Measurements from ENCODE around the gene FUCA1.
A peak's percentile ranks its signal among the peaks of the same experiment; 100 is the strongest.

The FUCA1 gene

DNA sequence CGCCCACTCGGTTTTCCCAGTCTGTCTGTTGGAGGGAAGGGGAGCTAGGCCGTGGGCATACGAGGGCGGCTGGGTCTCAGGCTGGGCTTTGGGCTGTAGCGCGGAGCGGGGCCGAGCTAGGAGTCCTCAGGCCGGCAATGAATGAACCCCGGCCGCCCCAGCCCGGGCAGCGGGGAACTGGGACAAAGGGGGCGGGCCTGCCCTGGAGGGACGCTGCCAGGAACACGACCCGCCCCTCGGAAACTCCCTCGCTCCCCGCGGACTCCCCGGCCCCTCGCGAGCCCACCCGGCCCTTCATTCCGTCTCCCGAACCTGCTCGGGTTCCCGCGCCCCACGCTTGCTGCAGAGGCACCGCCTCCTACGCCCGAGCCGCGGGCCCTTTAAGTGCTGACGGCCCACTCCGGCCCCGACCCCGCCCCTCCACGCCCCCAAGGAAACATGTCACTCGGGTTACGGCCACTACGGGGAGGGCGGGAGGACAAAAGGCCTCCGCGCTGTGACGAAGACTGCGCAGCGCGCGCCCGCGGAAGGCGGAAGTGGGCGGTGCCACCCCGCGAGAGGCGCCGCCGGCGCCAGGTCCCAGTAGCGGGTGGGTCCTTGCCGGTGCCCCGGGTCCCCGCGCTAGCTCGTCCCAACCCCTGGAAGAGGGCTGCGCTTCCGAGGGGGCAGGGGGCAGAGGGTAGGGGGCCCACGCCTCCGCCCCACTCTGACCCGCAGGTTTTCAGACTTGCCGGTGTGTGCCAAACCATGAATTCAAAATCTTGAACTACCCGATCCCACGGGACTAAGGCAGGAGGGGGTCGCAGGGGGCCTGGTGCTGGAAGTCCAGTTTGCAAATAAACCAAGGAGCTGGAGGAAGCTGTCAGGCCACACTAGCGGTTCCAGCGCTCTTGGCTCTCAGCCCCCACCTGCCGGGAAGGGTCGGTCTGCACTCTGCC is 67.4 kb downstream of the FUCA1 start, which contains the start of gene GALE:
Gene GALE (minus strand): TSS at position 355 of the 938 bp plus-strand sequence. CDS start 1,747 bp downstream, outside the sequence.
- TF ChIP-seq ZFX (IDR thresholded peaks at IDR 0.05): no peak
- TF ChIP-seq, protein P1, sequence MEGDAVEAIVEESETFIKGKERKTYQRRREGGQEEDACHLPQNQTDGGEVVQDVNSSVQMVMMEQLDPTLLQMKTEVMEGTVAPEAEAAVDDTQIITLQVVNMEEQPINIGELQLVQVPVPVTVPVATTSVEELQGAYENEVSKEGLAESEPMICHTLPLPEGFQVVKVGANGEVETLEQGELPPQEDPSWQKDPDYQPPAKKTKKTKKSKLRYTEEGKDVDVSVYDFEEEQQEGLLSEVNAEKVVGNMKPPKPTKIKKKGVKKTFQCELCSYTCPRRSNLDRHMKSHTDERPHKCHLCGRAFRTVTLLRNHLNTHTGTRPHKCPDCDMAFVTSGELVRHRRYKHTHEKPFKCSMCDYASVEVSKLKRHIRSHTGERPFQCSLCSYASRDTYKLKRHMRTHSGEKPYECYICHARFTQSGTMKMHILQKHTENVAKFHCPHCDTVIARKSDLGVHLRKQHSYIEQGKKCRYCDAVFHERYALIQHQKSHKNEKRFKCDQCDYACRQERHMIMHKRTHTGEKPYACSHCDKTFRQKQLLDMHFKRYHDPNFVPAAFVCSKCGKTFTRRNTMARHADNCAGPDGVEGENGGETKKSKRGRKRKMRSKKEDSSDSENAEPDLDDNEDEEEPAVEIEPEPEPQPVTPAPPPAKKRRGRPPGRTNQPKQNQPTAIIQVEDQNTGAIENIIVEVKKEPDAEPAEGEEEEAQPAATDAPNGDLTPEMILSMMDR (conservative IDR thresholded peaks at IDR 0.05): no peak
- peak within 1 kb of the TSS; percentile 96 for H3K27ac ChIP-seq

DNA sequence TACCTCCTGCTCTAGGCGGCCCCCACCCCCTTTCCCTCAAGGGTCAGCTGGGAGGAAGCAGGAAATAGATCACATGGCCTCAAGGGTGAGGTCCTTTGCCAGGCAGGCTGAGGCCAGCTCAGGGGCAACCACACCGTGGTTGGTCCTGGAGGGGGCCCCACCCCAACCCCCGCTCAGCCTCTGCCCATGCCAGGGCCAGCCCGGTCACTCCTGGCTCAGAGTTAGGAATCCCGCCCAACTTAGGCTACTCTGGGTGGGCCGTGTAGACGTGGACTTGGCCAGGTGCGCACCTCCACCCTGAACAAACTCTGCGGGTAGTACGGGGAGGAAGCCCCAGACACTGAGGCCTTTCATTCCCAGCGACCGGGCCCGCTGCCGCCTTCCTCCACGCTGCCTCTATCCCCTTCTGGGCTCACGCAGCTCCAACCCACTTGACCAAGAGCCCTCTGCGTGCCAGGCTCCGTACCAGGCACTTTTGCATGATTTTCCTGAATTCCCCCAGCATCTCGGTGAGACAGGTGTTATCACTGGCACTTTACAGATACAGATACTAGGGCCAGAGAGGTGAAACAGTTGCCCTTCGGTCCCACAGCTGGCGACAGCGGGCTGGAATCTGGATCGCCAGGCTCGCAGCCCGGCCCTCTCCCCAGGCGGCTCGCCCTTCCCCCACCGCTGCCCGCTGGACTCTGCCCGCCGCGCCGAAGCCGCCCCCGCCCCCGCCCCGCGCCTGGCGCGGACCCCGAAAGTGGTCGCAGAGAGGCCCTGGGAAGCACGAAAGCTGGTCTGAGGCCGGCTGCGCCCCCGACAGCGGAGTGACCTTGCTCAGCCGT is 68.3 kb downstream of the FUCA1 start:
- TF ChIP-seq ZFX (IDR thresholded peaks at IDR 0.05): no peak
- TF ChIP-seq, protein P1 (conservative IDR thresholded peaks at IDR 0.05): no peak
- H3K27ac ChIP-seq: peak overlapping the region; percentile 96

DNA sequence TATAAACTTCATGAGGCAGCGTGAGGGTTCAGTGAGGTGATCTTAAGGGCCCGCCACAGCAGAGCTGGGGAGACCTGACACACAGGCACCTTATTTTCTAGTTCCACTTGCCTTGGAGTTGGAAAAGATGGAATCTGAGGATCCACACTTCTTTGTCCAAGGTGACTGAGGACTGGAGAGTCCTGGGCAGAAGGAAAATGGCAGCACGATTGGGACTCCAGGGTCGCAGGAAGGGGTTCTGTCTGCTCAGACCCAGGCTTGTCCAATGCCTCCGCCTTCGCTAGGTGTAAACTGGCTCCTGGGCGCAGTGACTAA is 68.9 kb downstream of the FUCA1 start:
- no peak for TF ChIP-seq ZFX (IDR thresholded peaks at IDR 0.05)
- TF ChIP-seq, protein P1 (conservative IDR thresholded peaks at IDR 0.05): no peak
- peak overlapping the region; percentile 96 for H3K27ac ChIP-seq

DNA sequence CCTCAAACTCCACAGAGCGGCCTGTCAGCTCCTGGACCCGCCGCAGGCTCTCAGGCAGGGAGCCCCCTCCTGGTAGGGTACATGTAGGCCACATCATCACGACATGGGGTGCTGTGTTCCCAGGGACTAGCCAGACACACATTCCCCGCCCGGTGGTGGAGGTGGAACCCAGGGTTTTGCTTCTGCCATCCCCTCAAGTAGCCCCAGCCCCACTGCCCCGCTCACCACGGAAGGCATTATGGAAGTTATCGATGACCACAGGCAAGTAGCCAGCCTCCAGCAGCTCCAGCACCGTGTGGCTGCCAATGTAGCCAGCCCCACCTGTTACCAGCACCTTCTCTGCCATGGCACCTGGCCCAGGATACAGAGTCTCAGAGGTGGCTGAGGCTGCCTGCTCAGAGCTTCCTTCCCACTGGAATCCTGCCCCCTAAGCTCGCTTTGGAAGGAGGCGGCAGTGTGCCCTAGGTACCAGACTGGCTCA is 69.4 kb downstream of the FUCA1 start:
- no peak for TF ChIP-seq ZFX (IDR thresholded peaks at IDR 0.05)
- H3K27ac ChIP-seq: peak overlapping the region; percentile 96

DNA sequence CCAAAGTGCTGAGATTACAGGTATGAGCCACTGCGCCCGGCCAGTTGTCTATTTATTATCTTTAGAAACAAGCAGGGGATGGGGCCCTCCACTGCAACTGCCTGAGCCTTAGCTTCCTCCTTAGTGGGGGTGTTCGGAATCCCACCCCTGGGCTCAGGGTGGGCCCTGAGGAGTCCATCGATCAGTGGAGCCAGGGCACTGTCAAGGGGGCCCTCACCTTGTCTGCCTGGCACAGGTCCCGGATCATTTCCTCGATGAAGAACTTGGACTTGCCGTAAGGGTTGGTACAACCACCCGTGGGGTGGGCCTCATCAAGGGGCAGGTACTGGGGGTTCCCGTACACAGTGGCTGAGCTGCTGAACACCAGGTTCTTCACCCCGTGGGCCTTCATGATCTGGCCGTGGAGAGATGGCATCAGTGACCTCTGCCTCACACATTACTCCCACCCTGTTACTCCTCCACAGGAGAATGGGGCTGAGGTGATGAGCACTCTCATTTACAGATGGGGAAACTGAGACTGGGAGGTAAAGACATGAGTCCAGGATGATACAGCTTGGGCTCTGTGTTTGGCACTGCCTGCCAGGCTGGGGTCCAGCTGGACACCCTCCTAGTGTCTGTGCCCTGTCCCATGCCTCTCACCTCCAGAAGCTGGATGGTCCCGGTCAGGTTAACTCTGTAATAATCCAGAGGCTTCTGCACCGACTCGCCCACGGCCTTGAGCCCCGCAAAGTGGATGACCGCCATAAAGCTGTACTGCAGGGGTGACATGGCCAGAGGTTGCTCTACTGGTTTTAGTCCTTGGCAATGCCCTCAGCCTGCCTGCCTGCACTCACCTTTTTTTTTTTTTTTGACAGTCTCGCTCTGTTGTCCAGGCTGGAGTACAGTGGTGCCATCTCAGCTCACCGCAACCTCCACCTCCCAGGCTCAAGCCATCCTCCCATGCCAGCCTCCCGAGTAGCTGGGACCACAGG is 70.3 kb downstream of the FUCA1 start:
- TF ChIP-seq ZFX (IDR thresholded peaks at IDR 0.05): no peak
- TF ChIP-seq, protein P1 (conservative IDR thresholded peaks at IDR 0.05): no peak
- H3K27ac ChIP-seq: peak overlapping the region; percentile 96

DNA sequence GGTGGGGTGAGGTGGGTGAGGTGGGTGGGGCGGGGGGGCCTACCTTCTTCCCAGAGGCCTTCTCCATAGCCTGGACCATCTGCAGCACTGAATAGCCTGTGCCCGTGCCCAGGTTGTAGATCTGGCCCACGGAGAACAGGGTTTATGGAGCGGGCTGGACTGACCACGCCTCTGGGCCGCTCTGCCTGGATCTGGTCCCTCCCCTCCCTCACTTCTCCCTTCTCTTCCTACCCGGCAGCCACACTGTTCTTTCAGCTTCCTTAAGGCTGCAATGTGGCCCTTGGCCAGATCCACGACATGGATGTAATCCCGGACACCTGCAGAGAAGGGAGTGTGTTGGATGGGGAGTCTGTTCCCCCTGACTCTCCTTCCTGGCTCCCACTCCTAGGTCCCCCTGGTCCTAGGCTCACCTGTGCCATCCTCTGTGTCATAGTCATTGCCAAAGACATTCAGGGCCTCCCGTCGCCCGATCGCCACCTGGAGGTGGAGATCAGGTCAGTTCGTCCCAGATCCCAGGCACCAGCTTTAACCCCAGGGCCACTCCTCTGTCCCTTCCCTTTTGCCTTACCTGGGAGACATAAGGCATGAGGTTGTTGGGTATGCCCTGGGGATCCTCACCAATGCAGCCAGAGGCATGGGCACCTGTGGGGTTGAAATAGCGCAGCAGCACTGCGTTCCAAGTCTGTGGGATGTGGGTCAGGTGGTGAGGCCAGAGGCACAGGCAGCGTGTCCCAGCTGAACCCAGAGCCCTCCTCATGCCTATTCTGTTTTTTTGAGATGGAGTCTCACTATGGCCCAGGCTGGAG is 71.4 kb downstream of the FUCA1 start:
- peak overlapping the region; percentile 8; the same call in 1 of the 2 replicates for H3K27ac ChIP-seq
- TF ChIP-seq ZFX (IDR thresholded peaks at IDR 0.05): no peak
- TF ChIP-seq, protein P1 (conservative IDR thresholded peaks at IDR 0.05): no peak; the same call in 1 of the 2 replicates
